Measurements from ENCODE around the gene S100A5.
A peak's percentile ranks its signal among the peaks of the same experiment; 100 is the strongest.
"Not testable (repeated sequence)": the region's sequence is repeated elsewhere in the genome, so short reads cannot be mapped to it uniquely, and the experiment has no call there.

S100A5 gene

DNA sequence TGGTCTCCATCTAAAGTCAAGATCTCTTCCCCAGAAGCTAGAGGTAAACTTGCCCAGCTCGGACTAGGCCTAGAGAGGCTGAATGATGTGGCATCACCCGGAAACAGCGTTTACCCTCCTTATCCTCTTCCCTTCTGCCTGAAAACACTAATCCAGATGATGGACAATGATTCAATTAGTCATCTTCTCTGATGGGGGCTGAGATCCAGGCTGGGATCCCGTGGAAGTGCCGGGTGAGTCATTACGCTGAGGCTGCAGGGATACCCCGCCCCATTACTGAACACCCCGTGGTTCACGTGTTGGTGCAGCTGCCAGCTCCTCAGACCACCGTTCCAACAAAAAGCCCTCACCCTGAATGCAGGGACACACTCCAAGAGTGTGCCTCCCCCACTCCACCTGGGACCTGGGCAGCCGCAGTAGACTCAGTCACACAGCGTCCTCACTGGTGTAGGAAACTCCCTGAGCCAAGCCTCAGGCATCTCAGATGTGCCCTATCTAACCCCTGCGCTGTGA, 7.0 kb downstream of the S100A5 start:
- DNase-seq (ENCODE audit: low spot score): no peak

DNA sequence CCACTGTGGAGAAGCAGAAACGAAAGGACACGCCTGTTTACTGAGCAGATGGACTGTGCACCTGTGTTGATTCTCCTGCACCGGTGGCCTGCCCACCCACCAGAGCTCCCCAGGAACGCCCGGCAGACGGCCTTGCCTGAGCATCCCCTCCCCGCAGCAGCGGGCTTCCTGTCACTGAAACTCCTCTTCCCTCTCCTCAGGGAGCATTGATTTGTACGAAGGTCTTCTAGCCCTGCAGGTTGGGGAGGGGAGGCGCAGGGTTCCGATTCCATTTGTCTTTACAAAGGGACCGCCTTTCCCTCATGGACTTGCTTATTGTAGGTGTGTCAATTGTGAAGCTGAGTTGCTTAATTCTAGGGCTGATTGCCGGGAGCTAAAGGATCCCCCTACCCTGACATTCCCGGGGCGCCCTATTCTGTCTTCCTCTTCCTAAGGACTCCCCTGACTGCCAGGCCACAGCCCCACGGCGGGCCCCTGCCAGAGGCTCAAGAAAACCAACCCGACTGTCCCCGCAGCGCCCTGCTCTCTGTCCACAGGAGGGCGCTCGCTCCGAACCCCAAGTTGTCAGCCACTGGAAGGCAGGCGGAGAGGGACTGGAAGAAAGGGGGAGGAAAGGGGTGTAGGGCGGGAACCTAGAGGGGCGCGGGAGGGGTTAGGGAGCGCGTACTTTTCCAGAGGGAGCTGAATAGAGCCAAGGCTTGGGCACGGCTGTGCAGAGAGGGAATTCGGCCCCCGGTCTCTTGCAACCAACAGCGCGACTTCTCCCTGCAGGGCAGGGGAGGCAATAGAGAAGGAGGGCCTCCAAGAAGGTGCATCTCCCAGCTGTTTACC, 7.8 kb downstream of the S100A5 start:
- DNase-seq (ENCODE audit: low spot score): peak; percentile 91

DNA sequence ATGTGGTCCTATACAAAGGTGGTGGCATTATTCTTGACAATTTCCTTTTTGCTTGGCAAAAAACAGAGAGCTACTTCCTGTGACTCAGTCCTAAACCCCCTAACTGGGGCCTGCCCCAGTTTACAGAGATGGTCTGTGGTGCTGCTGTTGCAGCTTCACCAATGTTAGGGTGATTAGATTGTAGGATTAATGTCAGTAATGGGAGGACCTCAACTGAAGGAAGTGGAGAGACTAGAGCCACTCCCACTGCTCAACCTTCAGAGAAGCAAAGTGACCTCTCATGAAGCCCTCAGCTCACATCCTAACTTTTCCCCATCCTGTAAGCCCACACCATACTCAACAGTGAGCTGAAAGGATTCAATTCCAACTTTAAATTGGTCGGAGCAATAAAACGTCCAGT, 8.6 kb downstream of the S100A5 start:
- no peak for DNase-seq (ENCODE audit: low spot score)

DNA sequence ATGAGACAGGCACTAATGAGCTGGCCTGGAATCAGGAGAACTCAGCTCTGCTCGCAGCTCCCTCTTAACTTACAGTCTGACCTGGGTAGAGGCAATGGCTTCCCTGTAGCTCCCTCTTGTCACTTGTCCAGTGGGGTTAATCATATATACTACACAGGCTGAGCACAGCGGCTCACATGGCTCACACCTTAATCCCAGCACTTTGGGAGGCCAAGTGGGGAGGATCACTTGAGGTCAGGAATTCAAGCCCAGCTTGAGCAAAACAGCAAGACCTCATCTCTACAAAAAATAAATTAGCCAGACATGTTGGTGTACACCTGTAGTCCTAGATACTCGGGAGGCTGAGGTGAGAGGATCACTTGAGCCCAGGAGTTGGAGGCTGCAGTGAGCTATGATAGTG, 9.1 kb downstream of the S100A5 start:
- DNase-seq (ENCODE audit: low spot score): no peak

DNA sequence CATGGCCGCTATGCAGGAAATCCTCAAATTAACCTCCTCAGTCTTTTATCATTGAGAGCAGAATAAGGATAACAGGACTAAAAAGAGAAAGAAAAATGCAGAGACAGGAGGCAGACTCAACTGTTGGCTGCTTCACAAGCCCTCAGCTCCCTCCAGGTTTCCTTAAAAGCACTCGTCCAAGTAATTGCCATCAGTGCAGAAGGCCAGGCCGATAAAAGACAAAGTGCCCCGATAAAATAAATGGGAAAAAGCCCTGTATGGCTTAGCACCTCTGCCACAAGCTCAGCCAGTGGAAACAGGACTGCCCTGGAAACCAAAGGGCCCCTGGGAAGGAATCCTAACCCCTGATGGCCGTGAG, 13.1 kb downstream of the S100A5 start:
- no peak for DNase-seq (ENCODE audit: low spot score)

DNA sequence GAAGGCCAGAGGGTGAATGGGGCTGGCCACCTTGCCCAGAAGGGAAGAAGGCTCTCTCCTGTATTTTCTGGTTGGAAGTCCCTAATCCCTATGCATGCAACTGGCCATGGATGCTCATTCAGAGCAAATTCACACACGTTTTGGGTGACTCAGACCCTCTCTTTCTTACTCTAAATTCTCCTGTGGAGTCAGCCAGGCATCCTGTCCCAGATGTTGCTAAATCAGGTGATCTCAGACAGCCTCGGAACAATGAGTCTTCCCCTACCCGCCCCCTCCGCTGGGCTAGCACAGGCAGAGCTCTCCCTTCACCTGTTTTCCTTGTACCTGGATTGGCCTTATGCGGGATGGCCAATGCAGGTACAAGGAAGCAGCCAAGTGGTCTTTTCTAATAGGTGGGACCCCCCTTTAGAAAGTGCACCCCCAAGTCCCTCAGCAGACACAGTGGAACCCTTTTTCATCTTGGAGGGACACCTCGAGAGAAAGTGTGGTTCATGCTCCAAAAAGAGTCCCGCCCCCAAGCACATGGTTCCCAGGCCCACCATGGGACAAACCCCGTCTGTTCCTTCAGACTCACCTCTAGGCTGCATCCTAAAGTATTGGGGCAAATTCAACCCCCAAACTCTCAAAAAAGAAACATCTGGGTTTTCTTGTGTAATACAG, 13.6 kb downstream of the S100A5 start:
- DNase-seq (ENCODE audit: low spot score): no peak

DNA sequence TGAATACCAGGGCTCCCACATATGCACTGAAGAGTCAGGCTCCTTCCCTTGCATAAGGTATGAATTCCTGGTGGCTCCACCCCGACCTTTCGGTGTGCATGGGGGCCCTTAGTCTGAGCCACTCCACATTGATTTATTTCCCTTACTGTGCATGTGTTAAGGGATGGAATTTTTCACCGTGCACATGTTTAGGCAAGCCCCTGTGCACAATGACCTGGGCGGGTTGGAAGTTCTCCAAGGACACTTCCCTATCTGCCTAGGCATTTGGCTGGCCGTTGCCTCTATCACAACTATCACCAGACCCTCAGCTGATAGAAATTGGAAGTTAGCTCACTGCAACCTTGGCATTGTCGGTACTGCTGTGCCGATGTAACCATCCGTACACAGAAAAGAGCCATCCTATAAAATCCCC, 14.6 kb downstream of the S100A5 start:
- no peak for DNase-seq (ENCODE audit: low spot score)

DNA sequence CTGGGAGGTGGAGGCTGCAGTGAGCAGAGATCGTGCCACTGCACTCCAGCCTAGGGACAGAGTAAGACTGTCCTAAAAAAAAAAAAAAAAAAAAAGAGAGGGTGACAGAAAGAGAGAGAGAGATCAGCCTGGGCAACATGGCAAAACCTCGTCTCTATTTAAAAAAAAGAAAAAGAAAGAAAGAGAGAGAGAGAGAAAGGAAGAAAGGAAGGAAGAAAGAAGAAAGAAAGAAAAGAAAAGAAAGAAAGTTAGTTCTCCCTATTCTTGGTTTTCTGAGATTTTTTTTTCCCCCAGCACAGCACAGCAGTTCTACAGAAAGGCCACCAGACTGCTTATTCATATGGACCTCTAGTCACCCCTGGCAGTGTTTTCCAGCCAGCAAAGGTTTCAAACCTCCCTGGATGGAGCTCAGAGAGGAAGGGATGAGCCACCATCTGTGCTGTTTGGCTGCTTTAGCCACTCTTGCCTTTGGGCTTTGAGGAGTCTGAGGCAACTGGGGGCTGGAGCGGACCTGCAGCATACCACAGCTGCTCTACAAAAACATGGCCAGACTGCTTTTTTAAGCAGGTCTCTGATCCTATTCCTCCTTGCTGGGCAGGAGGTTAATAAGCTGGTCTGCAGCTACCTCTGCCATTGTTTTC, 15.5 kb downstream of the S100A5 start:
- no peak for DNase-seq (ENCODE audit: low spot score)

DNA sequence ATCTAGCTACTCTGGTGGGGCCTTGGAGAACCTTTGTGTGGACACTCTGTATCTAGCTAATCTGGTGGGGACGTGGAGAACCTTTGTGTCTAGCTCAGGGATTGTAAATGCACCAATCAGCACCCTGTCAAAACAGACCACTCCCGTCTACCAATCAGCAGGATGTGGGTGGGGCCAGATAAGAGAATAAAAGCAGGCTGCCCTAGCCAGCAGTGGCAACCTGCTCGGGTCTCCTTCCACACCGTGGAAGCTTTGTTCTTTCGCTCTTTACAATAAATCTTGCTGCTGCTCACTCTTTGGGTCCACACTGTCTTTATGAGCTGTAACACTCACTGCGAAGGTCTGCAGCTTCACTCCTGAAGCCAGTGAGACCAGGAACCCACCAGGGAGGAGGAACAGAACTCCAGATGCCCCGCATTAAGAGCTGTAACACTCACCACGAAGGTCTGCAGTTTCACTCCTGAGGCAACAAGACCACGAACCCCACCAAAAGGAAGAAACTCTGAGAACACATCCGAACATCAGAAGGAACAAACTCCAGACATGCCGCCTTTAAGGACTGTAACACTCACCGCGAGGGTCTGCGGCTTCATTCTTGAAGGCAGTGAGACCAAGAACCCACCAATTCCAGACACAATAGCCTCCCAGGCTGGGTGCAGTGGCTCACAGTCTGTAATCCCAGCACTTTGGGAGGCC, 18.2 kb downstream of the S100A5 start:
- not testable (repeated sequence) for DNase-seq (ENCODE audit: low spot score)

DNA sequence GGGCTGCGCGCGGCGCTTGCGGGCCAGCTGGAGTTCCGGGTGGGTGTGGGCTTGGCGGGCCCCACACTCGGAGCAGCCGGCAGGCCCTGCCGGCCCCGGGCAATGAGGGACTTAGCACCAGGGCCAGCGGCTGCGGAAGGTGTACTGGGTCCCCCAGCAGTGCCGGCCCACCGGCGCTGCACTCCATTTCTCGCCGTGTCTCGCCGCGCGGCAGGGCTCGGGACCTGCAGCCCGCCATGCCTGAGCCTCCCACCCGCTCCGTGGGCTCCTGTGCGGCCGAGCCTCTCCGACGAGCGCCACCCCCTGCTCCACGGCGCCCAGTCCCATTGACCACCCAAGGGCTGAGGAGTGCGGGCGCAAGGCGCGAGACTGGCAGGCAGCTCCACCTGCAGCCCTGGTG, 18.9 kb downstream of the S100A5 start:
- DNase-seq (ENCODE audit: low spot score): not testable (repeated sequence)

DNA sequence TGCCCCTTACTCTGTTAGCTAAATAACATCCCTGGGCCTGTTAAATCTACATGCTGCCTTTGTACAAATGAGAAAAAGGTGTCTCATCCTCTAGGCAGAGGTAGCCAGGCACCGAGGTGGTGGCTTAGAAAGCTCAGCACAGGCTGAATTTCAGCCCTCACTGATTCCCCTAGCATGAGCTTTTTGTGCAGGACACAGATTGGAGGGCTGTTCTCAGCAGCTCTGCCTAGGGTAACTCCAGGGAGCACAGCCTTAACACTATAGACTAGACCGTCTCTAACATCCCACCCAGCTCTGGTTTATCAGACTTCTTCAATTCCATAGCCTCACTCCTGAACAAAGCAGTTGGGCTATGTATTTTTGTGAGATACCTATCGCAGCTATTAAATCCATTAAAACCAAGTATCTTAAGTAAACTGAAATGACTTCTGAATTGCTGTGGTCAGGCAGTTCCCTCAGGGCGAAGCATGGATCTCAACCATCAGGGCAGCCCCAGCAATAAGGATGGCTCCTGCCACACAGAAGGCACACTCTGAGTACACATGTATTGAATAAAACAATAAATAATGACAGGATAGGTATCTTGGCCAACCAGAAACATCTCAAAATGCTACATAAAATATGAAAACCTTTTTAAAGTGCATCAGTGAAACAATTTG, 19.8 kb downstream of the S100A5 start:
- DNase-seq (ENCODE audit: low spot score): no peak

DNA sequence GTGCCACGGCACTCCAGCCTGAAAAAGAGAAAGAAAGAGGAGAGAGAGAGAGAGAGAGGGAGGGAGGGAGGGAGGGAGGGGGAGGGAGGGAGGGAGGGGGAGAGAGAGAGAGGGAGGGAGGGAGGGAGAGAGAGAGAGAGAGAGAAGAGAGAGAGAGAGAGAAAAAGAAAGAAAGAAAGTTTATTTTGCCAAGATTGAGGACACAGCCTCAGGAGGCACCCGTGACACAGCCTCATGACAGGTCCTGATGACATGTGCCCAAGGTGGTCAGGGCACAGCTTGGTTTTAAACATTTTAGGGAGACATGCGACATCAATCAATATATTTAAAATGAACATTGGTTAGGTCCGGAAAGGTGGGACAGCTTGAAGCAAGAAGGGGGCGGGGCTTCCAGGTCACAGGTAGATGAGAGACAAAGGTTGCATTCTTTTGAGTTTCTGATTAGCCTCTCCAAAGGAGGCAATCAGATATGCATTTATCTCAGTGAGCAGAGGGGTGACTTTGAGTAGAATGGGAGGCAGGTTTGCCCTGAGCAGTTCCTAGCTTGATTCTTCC, 20.5 kb downstream of the S100A5 start:
- DNase-seq (ENCODE audit: low spot score): not testable (repeated sequence)

DNA sequence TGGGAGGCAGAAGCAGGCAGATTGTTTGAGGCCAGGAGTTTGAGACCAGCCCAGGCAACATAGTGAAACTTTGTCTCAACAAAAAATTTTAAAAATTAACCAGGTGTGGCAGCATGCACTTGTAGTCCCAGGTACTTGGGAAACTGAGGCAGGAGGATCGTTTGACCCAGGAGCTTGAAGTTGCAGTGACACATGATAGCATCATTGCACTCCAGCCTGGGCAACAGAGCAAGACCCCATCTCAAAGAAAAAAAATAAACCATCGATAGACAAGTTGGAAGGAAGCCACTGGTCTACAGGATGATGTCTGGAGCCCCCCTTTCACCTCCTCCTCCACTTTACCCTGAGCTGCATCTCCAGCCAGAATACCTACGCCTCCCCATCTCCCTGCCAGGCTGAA, 21.5 kb downstream of the S100A5 start:
- DNase-seq (ENCODE audit: low spot score): no peak

DNA sequence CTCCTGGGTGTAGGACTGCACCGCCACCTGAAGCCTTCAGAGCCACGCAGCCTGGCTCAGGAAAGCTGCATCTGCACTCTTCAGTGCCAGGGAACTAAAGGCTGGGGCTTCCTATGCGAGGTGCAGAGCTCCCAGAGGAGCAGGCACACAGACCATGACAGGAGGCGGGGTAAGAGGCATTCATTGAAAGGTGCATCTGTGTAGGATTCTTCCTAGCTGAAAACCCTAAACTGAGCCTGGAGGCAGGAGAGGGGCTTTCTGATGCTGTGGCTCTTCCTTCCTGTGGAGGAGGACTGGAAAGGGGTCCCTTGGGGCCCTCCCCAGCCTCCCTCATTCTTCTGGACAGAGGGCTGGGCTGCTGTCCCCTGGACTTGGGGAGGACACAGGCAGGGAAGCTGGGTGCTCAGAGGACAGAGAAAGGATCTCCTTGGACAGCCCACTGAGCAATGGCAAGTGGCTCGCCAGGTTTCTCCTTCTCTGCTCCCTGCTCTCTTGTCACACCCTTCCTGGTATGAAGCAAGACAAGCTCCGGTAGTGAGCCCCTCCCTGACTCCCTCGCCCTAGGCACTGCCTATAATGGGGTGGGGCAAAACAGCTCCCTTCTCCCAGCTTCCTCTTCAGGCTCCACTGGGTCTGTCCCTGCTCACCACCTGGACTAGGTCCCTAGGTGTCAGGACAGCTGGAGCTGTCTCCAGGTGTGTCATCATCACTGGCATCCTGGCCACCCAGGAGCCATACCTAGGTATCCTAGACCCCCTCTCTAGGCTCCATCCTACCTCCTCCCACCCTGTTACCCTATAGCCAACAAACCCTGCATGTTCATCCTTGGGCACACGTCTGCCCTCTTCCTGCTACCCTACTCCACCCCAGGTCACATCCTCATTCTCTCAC, 25.0 kb downstream of the S100A5 start:
- DNase-seq (ENCODE audit: low spot score): peak; percentile 32

DNA sequence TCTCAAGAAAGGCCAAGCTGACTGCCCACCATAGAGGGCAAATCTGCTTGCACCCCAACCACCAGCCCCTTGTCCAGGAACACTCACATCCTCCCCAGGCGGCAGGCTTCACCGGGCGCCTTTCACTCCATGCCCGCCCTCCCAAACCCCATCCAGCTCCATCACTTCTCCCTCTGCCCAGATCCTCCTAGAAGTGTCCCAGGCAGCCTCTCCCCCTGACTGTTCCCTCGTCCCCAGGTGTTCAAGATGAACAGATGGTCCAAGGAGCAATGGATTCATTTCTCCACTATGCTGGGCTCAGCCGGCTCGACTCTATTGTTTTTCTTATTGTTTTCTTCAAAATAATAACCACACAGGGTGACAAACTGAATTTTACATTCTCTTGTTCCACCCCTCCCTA, 27.1 kb downstream of the S100A5 start:
- no peak for DNase-seq (ENCODE audit: low spot score)

DNA sequence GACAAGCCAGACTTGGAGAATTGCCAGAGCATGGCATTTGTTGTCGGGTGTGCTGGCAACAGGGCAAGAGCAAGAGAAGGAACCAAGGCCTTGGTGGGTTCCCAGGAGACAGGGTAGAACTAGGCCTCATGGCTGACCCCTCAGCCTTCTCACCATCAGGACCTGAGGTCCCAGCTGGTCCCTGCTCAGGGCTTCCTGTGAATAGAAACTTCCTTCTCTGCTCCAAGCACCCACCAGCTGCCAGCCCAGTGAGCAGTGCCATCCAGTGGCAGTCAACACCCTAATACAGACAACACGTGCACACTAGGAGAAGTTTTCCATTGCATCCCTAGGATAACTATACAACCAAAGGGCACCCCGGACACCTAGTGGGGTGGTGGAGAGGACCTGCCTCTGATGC, 27.7 kb downstream of the S100A5 start:
- no peak for DNase-seq (ENCODE audit: low spot score)

DNA sequence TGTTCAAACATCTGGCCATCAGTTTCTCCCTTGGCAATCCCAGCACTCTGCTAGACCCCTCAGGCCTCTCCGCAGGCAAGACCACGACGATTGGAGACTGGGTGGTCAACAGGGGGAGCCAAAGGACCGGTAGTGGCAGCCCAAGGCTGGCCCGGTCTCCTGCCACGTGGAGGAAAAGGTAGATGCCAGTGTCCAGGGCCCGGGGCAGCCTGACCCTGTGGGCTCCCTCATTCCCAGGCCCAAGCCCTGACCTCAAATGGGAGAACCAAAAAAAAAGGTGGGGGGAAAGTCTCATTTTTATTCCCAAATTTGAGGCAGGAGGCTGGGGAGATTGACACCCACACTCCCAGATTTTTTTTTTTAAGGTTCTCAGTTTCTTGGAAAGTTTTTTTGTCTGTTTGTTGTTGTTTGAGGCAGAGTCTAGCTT, 29.7 kb downstream of the S100A5 start:
- peak; percentile 91 for DNase-seq (ENCODE audit: low spot score)

DNA sequence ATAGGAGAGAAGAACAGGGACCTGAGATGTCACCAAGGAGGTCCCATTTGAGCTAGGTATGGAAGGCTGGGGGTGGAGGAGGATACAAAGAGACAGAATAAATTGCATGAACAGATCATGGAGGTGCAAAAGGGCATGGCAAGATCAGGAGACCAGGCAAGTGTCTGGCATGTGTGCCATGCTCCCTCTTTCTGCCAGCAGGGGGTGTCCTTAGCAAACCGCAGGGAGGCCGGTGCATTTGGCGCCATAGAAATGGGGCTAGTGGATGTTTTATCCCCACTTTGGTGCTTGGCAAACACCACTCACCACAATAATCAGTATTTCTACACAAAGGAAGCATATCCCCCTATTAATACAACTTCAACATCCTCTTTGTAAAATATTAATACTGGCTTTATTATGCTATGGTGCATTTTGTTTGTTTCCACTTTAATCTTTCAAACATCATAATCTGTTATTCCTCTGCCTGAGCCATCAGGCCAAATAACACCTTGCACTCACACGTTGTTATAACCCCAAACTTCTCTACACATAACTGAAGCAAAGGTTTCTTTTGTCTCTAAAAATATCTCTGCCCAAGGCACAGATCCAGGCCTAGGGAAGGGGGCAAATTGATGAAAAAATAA, 30.9 kb downstream of the S100A5 start:
- DNase-seq (ENCODE audit: low spot score): peak; percentile 47

DNA sequence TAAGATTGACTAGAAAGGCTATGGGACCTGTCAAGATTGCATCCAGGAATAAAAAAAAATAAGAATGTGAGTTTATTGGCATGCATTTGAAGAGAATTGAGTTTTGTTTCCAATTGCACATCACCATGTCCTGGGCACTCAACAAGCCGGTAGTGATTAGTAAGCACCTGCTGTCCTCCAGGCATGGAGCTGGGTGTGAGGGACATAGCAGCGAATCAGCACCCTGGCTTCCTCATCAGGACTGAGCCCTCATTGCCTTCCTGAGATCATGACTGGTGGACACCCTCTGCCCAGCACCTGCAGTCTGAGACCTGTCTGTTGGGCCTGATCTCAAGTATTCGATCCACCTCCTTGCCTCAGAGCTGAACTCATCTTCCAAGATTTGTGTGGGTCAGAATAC, 31.7 kb downstream of the S100A5 start:
- no peak for DNase-seq (ENCODE audit: low spot score)
